Dedifferentiated amniotic fluid mesenchymal stem cell (primary cell): ENCODE results near the gene ABCB11.
"Not testable (repeated sequence)": the region's sequence is repeated elsewhere in the genome, so short reads cannot be mapped to it uniquely, and the experiment has no call there.

Experiments used
- DNase-seq: peaks from one replicate; pipeline ENCODE4 v3.0.0-alpha.2; 2016; ENCODE audit errors: extremely low spot score

The ABCB11 gene

GRCh38 chr2:168971261-168971660 lies 59.9 kb downstream of the ABCB11 start:
- DNase-seq, result no peak

GRCh38 chr2:168970711-168971233 lies 60.4 kb downstream of the ABCB11 start:
- DNase-seq, result no peak

GRCh38 chr2:168969865-168970264 lies 61.3 kb downstream of the ABCB11 start:
- DNase-seq, result no peak

- no peak for DNase-seq
Observed at GRCh38 chr2:168968342-168968741, 62.8 kb downstream of the ABCB11 start.

GRCh38 chr2:168964251-168964807 lies 66.8 kb downstream of the ABCB11 start:
- DNase-seq, result no peak

GRCh38 chr2:168962636-168963035 lies 68.5 kb downstream of the ABCB11 start:
- no peak for DNase-seq

- peak; percentile 65 for DNase-seq
Observed at GRCh38 chr2:168961450-168962229, 69.5 kb downstream of the ABCB11 start.

GRCh38 chr2:168956392-168956791 lies 74.7 kb downstream of the ABCB11 start:
- no peak for DNase-seq

GRCh38 chr2:168955321-168955720 lies 75.8 kb downstream of the ABCB11 start:
- no peak for DNase-seq

GRCh38 chr2:168954256-168954655 lies 76.9 kb downstream of the ABCB11 start:
- DNase-seq, result no peak

GRCh38 chr2:168952424-168952823 lies 78.7 kb downstream of the ABCB11 start:
- no peak for DNase-seq

GRCh38 chr2:168951871-168952270 lies 79.3 kb downstream of the ABCB11 start:
- no peak for DNase-seq

- DNase-seq, result no peak
Observed at GRCh38 chr2:168949324-168949723, 81.8 kb downstream of the ABCB11 start.

GRCh38 chr2:168948621-168949212 lies 82.4 kb downstream of the ABCB11 start:
- DNase-seq, result no peak

- DNase-seq, result no peak
Observed at GRCh38 chr2:168945508-168945907, 85.6 kb downstream of the ABCB11 start.

- no peak for DNase-seq
Observed at GRCh38 chr2:168944065-168944464, 87.1 kb downstream of the ABCB11 start.

GRCh38 chr2:168941297-168941696 lies 89.8 kb downstream of the ABCB11 start:
- DNase-seq, result no peak

- DNase-seq, result no peak
Observed at GRCh38 chr2:168939918-168940317, 91.2 kb downstream of the ABCB11 start.

- no peak for DNase-seq
Observed at GRCh38 chr2:168939061-168939460, 92.1 kb downstream of the ABCB11 start.

- DNase-seq, result no peak
Observed at GRCh38 chr2:168935810-168936581, 95.1 kb downstream of the ABCB11 start.

- no peak for DNase-seq
Observed at GRCh38 chr2:168934826-168935225, 96.3 kb downstream of the ABCB11 start.

- DNase-seq, result not testable (repeated sequence)
Observed at GRCh38 chr2:168932174-168932573, 99.0 kb downstream of the ABCB11 start.
